SK-N-DZ (cell line): ENCODE measurements around the gene IL16.
"Not testable (repeated sequence)": the region's sequence is repeated elsewhere in the genome, so short reads cannot be mapped to it uniquely, and the experiment has no call there.

Experiments
- DNase-seq: peaks from one replicate; pipeline ENCODE4 v3.0.0-alpha.2; 2015; ENCODE audit warnings: low spot score

The IL16 gene

GRCh38 chr15:81334768-81335435 is 138.2 kb downstream of the IL16 start:
- no peak for DNase-seq

GRCh38 chr15:81335631-81336030 is 139.0 kb downstream of the IL16 start:
- no peak for DNase-seq

DNA sequence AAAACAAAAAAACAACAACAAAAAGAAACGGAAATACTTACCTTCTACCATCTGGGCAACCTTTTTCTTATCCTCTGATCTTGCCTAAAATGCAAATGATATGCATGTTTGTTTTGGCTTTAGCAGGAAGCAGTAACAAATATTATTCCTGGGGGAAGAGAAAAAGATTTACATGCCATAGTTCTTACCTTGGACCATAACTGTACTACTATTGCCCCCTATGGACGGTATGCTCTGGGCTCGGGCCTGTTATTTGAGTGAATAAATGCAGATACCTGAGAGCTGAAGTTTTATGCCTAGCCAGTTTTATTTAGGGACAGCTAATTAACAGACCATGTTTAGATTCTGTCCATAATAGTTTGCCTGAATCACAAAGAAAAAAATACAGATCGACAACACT is 139.9 kb downstream of the IL16 start:
- DNase-seq = no peak

DNA sequence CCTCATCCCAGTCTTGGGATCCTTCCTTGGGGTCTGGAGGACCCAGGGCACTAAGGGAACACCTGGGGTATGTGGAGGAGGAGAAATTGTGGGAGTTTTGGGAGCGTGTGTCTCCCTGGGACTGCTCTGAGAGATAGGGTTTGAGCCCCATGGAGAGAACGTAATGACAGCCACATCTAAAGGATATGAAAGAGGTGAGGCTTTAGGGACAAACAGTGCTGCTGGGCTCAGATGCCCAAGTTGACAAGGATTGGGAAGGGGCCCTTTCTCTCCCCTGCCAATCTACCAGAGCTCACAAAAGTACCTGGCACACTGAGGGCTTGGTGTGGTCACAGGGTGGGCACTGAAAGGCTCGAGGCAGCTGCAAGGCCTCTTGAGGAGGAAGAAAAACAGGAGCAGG is 140.6 kb downstream of the IL16 start:
- DNase-seq = no peak

DNA sequence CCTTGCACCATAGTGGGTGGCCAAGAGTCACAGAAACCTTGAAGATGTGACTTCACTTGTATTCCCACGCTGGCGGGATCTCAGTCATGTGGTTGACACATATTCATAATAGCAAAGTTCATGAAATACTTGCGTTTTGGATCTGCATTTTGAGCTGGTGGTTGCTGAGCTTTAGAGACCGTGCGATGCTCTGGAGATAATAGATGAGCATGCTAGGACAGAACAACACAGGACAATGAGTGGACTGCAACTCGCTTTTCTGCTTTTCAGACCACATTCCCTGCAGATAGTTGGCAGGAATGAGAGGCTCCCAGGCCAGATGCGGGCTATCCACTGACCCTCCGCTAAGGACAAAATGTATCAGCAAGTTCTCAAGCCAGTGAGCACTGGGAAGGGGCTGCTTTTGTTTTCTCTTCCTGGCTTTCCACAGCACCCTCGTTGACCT is 141.1 kb downstream of the IL16 start:
- no peak for DNase-seq

- DNase-seq = no peak
Observed at GRCh38 chr15:81338170-81339007, 141.7 kb downstream of the IL16 start.

DNA sequence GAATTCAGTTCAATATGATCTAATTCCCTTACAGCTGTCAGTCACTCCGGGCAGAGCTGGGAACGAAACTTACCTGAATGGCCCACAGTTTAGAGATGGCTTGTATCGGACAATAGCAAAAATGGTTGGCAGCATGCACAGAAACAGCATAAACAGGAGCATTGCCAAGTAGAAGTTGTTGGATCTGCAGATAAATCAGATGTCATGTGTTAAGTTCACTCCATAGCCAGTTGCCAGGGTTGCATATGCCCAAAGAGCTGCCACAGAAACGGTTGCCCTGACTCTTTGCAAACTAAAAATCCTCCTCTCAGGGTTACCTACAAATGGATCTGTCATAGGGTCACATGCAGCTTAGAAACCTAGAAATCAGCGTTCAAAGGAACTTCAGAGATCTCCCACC is 142.6 kb downstream of the IL16 start:
- no peak for DNase-seq

GRCh38 chr15:81339851-81340250 is 143.2 kb downstream of the IL16 start:
- no peak for DNase-seq

GRCh38 chr15:81341351-81341750 is 144.7 kb downstream of the IL16 start:
- DNase-seq = no peak

DNA sequence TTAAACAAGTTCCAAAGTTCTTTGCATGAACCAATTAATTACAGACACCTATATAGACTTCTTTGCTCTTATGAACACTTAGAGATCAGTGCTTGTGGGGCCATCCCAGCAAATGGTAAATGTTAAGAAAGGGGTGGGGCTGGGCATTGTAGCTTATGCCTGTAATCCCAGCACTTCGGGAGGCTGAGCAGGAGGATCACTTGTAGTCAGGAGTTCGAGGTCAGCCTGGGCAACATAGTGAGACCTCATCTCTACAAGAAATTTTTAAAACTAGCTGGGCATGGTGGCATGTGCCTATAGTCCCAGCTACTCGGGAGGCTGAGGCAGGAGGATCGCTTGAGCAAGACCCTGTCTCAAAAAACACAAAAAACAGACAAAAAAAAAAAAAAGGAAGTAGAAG is 146.7 kb downstream of the IL16 start:
- DNase-seq = no peak

GRCh38 chr15:81346611-81347010 is 149.9 kb downstream of the IL16 start:
- no peak for DNase-seq

DNA sequence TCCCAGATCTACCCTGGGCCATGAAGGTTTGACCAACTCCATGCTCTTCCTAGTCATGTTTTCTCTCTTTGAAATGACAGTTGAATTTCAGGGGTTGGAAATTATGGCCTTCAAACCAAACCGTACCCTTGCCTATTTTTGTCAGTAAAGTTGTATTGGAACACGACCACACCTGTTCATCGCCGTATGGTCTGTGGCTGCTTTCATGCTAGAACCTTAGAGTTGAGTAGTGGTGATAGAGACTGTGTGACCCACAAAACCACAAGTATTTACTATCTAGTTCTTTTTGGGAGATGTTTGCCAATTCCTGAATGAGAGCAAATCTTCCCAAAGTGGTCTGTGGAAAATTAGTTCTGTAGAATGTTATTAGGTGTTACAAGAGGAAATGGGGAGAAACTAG is 151.2 kb downstream of the IL16 start:
- DNase-seq = no peak

- DNase-seq = not testable (repeated sequence)
Observed at GRCh38 chr15:81348691-81349090, 152.0 kb downstream of the IL16 start.

- DNase-seq = no peak
Observed at GRCh38 chr15:81349271-81349670, 152.6 kb downstream of the IL16 start.

DNA sequence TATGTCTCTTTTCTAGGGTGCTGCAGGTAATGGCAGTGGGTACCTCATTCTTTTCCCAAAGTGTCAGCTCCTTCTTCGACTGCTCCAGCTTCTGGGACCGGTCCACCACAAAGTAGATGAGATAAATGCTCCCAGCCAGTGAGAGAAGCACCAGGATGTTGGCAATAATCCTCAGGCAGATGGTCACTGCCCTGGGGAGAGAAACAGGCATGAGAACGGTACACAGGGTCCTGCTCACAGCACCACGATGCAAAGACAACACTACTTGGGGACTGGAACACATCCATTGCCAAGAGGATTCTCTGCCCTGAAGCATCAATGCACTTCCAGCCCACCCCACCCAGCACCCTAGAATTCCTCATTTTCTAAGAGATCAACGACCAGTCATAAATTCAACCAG is 155.0 kb downstream of the IL16 start:
- no peak for DNase-seq

- DNase-seq = no peak
Observed at GRCh38 chr15:81356252-81356651, 159.6 kb downstream of the IL16 start.

DNA sequence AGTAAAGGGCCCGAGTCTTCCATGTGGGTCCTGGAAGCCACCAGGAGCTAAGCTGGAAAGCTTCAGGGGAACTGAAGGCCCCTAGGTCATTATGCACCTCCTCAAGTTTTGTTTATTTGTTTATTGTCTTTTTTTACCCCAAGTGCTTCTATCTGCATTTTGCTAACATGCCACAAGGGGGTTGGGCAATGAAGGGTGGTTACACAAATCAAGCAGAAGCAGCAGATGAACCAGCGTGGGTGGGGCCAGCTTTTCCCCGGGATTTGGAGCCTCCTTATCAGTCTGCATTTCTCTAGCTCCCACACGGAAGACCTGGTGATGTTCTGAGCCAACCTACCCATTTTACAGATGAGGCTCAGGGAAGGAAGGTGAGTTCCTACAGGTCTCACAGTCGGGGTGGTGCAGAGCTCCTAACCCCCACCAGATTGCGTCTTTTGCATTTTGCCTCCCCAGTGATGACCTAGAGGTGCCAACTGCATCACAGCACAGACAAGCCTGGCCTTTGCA is 160.6 kb downstream of the IL16 start:
- DNase-seq = no peak

- no peak for DNase-seq
Observed at GRCh38 chr15:81358248-81358647, 161.6 kb downstream of the IL16 start.

DNA sequence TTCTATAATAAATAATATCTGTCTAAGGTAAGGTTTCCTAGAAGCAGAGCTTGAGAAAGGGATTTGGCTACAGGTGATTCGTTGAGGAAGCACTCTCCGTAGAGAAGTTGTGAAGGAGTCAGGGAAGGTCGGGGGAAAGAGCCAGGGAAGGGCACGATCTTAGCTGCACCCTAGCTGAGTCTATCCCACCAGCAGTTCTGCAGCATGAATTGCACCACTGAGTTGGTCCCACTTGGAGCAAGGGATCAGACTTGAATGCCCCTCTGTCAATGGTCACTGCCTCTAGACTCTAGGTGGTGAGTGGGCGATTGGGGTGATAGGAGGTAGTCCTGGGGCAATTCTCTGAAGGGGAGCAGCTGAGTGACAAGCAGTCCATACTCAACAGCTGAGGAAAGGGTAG is 163.8 kb downstream of the IL16 start:
- DNase-seq = no peak

GRCh38 chr15:81361891-81362290 is 165.2 kb downstream of the IL16 start:
- no peak for DNase-seq

- no peak for DNase-seq
Observed at GRCh38 chr15:81362790-81363189, 166.1 kb downstream of the IL16 start.

GRCh38 chr15:81363276-81363675 is 166.6 kb downstream of the IL16 start:
- no peak for DNase-seq
